Left lobe of liver (tissue), 2 donors: ENCODE data around the gene PARN. TPM values are rescaled to one million over a fixed set of nuclear protein-coding genes. Genes with fewer than 3 reads are reported as not detected.
"Not testable (repeated sequence)": the region's sequence is repeated elsewhere in the genome, so short reads cannot be mapped to it uniquely, and the experiment has no call there.

Experiments used
- ATAC-seq: fragments of 200-7000 bp; cut with Tn5 transposase; one replicate; pipeline ENCODE4 v1.9.1; 2020; ENCODE audit warnings: mild to moderate bottlenecking, moderate library complexity
- DNase-seq: peaks from one replicate; pipeline ENCODE4 v3.0.0-alpha.2; 2020; ENCODE audit warnings: low spot score
- total RNA-seq: library from RNA; stranded (reverse); gene quantifications from one replicate; pipeline ENCODE4 v1.2.1, GENCODE V29; 2021
- donor health status: DM: no; HTN: no; CAD: no; lungs with moderate emphysema.
- donor health status: DM: no; HTN: yes; CAD: no.

PARN gene
- total RNA-seq, 1 donor from 2014 or later, result 14.5 TPM

DNA sequence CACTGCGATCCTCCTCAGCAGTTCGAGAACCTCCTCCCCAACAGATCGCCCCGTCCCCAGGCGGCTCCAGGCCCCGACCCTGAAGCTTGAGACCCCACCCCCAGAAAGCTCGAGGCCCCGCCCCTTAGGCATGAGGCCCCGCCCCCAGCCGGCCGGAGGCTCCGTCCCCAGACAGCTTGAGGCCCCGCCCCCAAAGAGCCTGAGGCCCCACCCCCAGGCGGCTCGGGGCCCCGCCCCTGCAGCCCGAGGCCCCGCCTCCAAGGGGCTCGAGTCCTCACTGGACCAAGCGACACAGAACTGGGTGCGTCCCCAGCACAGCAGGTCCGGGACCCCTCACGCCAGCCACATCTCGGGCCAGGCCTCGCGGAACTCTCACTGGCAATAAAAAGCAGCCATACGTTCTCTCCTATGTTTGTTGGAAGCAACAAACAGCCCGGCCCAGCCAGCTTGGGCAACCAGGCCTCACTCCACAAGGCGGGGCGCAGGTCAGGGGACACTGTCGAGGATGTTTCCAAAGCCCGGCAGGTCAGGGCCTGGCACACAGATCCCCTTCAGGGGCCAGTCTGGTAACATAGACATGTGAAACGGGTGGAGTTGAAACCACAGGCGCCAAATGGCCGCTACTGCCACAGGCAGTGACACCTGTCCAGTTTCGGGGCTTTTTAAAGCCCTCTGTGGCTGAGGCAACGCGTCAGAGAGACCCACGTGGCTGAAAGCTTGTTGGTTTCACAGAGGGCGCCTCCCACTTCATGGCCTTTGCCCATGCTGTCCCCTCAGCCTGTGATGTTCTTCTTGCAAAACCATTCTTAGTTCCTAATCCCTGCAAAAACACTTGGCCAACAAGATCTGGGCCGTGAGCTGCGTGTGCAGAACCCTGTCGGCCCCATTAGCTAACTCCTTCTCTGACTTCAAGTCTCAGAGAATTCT, 224.2 kb downstream of the PARN start:
- DNase-seq, result peak; percentile 79
- peak; percentile 90 for ATAC-seq

DNA sequence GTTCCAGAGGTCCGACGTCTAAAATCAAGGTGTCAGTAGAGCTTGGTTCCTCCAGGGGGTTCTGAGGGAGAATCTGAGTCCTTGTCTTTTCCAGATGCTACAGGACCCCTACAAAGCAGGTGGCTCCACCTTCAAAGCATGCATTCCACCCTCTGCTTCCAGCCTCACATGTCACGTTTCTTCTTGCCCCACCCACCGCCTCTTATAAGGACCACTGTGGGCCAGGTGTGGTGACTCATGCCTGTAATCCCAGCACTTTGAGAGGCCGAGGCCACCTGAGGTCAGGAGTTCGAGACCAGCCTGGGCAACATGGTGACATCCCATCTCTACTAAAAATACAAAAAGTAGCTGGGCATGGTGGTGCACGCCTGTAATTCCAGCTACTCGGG, 227.1 kb downstream of the PARN start:
- ATAC-seq, DNase-seq: not testable (repeated sequence)

DNA sequence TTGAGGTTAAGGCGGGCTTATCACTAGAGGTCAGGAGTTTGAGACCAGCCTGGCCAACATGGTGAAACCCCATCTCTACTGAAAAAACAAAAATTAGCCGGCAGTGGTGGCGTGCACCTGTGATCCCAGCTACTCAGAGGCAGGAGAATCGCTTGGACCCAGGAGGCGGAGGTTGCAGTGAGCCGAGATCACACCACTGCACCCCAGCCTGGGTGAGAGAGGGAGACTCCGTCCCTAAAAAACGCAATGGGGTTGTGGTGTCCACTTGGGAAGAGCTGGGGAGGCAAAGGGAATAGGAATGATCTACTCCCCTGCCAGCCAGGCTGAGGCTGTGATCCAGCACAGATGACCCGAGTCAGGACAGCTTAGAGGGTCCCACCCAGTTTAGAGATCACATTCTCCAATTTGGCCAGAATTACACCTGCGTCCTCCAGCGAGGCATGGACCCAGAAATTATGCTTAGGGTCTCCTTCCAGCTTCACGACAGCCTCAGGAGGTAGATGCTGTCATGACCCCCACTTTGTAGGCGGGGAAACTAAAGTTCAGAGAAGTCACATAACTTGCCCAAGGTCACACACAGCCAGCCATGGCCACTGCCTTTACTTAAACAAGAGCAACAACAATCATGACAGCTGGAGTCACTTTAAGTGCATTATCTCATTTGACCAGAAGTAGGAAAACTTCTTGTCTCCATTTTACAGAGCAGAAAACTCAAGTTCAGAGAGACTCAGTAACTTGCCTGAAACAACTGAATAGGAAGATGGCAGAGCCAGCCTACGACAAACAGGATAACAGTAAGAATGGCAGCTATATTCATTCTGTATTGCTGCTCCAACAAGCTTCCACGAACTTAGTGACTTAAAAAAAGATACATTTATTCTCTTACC, 227.7 kb downstream of the PARN start:
- not testable (repeated sequence) for DNase-seq, ATAC-seq

DNA sequence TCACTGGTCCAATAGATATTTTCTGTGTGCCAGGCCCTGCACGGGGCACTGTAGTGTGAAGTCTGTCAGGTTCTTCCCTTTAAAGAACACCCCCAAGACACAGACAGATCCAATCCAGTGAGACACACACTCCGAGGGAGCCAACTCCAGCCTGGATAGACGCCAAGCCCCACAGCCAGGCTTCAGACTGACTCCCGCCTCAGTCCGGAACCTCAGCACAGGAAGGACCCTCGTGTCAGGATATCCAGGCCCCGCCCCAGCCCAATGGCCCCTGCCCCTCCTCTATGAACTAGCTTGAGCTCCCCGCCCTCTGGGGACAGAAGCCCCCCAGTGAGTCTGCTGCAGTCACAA, 228.4 kb downstream of the PARN start:
- not testable (repeated sequence) for ATAC-seq, DNase-seq

DNA sequence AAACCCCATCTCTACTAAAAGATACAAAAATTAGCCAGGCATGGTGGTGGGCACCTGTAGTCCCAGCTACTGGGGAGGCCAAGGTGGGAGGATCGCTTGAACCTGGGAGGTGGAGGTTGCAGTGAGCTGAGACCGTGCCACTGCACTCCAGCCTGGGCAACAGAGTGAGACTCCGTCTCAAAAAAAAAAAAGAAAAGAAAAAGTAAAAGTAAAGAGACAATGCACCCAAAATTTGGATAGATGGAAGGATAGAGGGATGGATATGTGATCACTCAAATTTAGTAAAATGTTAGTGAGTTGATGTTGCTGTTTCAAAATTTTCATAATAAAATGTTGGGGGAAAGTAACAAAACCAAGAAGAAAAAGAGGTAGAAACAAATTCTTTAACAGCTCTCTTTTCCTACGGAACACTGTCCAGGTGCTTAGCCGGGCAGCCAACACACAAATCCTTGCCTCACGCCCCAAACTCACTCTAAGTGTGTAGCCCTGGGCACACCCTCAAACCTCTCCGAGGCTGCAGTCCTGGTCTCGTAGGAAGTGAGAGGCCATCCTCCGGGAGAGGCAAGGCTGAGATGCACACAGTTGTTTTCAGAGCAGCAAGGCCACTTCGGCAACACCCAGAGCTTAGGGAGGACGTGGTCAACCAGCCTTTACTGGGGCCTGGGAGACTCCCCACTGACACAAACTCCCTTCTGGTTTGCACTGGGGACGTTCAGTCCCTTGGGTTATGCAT, 228.9 kb downstream of the PARN start:
- not testable (repeated sequence) for DNase-seq, ATAC-seq

DNA sequence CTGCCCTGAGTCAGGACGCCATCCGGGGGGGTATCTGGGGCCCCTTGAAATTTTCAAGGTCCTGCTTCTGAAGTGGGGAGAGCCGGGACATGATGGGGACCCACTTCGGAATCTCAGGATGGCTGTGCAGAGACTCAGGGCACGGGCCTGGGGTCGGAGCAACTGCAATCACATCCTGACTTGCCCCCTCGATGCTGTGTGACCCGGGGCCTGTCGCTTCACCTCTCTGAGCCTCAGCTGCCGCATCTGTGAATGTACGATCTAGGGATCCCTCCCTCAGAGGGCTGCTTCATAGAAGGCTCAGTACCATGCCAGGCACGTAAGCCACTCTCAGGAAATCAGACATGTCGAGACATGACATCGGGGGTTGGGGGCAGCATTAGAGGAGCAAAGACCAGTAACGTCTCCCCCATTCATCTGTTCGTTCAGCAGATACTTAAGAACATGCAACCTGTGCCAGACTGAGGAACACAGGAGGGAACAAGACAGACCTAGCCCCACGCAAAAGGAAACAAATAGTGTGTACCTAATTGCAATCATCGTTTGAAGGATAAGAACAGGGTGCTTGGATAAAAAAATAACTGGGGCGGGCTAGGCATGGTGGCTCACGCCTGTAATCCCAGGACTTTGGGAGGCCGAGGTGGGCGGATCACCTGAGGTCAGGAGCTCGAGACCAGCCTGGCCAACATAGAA, 229.6 kb downstream of the PARN start:
- no peak for ATAC-seq
- DNase-seq, result no peak

DNA sequence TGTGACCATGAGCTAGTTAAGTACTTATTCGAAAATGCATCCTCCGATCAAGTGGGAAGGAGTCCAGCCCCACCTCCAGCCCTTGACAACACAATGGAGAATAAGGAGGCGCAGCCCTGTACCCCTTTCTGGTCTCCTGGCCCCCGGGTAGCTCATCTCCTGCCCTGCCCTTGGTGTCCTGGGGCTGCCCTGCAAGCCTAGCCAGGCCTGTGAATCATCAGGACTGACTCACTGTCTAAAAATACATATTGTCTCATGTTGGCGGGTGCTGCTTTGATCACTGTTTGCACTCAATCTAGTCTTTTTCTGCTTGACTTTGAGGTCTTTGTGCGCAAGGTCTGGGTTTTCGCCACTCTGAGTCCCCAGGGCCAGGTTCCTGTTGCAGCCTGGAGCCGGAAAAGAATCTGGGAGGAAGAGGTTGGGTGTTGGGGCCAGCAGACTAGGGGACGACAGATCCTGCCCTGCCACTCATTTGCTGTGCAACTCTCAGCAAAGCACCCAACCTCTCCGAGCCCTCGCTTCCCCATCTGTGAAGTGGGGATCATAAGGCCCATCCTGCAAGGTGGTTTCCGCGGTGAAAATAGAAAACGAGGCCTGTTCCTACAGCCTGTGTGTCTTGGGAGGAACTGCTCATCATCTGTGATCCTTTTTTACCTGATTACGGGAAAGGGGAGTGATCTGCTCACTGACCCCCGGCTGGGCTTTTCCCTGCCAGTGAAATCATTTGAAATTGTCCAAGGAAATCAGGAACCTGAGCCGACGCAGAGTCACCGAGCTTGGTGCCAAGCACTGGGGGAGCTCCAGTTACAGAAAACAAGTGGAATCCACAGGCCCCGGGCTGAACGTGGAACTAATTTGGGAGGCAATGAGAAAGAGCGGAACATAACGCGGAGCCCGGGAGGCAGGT, 230.4 kb downstream of the PARN start:
- ATAC-seq (peak; percentile 42), DNase-seq (no peak)

DNA sequence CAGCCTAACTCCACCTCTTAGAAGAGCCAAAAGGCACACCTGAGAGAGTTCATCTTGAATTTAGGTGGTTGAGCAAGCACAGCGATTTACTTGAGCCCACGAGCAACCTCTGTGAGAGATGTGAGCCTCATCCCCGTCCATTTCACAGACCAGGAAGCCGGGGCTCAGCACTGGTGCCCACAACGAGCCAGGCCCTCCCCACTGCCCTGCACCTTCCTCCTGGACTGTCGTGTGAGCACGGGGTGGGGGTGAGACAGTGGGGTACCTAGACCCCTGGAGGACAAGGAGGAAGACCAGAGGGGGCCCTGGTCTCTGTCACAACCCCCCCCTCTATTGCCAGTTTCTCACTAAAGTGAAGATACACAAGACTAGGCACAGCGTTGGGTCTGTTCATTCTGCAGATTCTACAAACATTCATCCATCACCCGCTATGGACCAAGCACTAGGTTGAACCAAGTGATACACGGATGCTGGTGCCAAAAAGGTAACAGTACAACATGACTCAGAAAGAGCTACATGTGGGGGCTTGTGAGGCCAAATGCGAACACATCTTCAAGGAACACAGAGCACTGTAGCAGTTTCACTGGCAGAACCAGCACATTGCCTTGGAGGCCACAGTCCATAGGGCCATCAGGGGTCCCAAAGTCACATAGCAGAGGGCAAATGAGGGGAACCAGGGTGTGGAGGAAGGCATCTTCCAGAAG, 231.9 kb downstream of the PARN start:
- DNase-seq (no peak), ATAC-seq (no peak)

DNA sequence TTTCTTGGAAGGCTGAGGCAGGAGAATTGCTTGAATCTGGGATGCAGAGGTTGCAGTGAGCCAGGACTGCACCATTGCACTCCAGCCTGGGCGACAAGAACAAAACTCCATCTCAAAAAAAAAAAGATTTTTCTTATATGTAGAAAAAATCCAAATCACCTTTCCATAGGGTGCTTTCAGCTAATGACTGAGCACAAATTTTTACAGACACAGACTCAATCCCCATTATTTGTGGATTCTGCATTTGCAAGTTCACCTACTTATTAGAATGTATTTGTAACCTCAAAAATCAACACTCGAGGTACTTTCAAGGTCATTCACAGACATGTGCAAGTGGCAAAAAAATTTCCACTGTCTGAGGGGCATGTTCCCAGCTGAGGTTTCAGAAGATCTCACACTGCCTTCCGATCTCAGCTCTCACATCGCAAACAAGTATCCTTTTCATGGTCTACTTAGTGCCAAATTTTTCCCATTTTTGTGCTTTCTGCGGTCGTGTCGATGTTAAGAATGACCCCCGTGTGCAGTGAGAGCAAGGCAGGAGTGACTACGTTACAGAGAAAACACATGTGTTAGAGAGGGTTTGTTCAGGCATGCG, 234.3 kb downstream of the PARN start:
- not testable (repeated sequence) for DNase-seq, ATAC-seq

DNA sequence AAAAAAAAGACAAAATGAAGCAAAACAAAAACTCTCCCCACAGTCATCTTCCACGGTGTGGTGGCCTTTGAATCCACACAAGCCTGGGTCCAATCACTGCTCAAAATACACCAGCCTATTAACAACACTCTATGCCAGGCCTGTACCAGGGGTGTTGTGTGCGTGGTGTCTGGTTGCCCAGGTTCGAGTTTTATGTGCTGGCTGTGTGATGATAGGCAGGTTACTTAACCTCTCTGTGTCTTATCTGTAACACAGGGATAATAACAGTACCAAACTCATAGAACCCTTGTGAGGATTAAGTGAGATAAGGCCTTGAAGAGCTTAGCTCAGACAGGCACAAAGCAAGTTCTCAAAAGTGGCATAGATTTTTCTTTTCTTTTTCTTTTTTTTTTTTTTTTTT, 235.2 kb downstream of the PARN start:
- ATAC-seq, result no peak
- DNase-seq, result no peak

DNA sequence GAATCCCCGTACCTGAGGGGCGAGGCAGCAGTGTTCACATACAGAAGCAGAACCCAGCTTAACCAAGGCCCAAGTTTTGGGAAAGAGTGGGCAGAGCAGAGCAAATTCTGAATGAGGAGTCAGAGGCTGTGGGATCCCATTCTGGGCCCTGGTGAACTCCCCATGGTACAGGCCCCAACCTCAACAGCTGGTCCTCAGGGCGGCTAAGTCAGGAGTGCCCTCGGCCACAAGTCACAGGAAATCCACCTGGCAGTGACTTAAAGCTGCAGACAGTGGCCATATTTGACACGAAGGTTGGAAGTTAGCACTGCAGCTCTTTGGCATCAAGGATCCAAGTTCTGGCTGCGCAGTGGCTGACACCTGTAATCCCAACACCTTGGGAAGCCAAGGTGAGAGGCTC, 237.1 kb downstream of the PARN start:
- no peak for ATAC-seq
- no peak for DNase-seq

DNA sequence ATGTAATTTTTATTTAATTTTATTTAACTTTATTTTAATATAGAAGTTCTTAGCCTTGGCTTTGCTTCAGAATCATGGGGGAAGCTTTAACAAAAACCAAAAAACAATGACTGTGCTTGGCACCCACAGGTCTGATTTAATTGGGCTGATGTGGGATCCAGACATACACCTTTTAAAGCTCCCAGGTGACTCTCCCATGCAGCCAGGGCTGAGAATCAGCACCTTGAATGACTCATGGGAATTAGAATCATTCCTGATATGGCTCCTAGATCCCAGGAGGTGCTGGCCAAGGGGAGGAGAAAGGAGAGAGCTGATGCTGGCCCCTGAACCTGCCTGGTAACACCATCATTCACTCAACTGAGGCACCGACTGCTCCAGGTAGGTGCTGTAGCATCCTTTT, 240.7 kb downstream of the PARN start:
- DNase-seq (no peak), ATAC-seq (no peak)

DNA sequence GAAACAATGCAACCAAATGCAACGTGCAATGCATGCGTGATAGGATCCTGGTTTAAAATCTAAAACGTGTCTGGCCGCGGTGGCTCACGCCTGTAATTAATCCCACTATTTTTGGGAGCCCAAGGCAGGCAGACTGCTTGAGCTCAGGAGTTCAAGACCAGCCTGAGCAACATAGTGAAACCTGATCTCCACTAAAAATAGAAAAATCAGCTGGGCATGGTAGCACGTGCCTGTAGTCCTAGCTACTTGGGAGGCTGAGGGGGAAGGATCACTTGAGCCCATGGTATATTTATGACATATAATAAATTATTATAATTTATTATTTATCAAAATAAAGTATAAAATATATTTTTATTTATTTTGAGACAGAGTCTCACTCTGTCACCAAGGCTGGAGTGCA, 241.8 kb downstream of the PARN start:
- no peak for DNase-seq

DNA sequence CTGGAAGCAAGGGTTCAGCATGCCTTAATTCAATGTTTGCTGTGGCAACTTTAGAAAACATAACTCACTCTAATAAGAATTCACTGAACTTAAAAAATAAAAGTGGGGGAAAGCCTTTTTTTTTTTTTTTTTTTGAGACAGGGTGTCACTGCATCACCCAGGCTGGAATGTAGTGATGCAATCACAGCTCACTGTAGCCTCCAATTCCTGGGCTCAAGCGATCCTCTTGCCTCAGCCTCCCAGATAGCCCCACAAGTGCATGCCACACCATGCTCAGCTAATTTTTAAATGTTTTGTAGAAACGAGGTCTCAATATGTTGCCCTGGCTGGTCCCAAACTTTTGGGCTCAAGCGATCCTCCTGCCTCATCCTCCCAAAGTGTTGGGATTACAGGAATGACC, 243.9 kb downstream of the PARN start:
- no peak for ATAC-seq
- DNase-seq, result no peak

More for the DNA sequence above, 241.8 kb downstream of the PARN start:
- no peak for ATAC-seq
